Testis (tissue), 2 donors: ENCODE measurements around the gene ATP2B2.

Source experiments
- POLR2A ChIP-seq: fragments of 450-650 bp; IDR thresholded peaks from one replicate; pipeline ENCODE4 v1.6.1; 2017; ENCODE audit warnings: antibody characterized with exemption, mild to moderate bottlenecking, moderate library complexity
- TF ChIP-seq, protein P1 (sequence below), 3 experiments: fragments of 450-650 bp in 2 of 3; fragments of 200-600 bp in 1 of 3; sonication (generic) in 1 of 3; IDR thresholded peaks; one replicate each; pipeline ENCODE4 v1.5.1; 2016 to 2019; ENCODE audit warnings: antibody characterized with exemption in 3 of 3, mild to moderate bottlenecking in 2 of 3, moderate library complexity in 1 of 3

DNA sequence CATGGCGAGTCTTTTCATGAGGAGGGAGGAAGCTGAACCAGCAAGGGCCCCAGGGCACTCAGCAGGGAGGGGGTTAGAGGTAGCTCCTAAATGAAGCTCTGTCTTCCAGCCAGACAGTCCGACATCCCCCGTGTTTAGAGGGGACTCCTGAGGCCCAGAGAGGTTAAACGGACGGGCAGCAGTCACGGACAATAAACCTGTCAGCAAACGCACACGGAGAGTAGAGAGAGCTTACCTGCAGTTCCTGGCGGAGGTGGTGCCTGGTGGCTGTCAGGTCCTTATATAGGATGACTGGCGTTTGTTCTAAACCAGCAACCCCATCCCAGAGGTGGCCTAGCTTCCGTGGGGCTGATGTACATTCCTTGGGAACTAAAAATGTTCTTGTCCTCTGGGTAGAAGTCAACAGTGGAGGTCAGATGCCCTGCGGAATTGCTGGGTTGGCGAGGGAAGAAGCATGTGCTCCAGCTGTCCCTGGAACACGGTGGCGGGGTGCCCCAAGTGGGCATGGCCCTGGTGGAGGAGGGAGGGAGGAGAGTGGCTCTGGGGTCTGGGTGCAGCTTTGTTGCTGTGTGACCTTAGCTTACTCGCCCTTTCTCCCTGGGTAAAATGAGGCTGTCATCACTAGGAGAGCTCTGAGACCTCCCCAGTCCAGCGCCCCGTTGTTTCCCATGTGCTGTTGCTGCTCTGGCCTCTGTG lies 214.8 kb downstream of the ATP2B2 start:
- TF ChIP-seq, protein P1, sequence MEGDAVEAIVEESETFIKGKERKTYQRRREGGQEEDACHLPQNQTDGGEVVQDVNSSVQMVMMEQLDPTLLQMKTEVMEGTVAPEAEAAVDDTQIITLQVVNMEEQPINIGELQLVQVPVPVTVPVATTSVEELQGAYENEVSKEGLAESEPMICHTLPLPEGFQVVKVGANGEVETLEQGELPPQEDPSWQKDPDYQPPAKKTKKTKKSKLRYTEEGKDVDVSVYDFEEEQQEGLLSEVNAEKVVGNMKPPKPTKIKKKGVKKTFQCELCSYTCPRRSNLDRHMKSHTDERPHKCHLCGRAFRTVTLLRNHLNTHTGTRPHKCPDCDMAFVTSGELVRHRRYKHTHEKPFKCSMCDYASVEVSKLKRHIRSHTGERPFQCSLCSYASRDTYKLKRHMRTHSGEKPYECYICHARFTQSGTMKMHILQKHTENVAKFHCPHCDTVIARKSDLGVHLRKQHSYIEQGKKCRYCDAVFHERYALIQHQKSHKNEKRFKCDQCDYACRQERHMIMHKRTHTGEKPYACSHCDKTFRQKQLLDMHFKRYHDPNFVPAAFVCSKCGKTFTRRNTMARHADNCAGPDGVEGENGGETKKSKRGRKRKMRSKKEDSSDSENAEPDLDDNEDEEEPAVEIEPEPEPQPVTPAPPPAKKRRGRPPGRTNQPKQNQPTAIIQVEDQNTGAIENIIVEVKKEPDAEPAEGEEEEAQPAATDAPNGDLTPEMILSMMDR (IDR thresholded peaks at IDR 0.05): no peak
- no peak for TF ChIP-seq POLR2A
